Bronchial epithelial cell (primary cell): Measurements from ENCODE around the gene ALAD. TPM values are rescaled to one million over a fixed set of nuclear protein-coding genes. Genes with fewer than 3 reads are reported as not detected.
"Not testable (repeated sequence)": the region's sequence is repeated elsewhere in the genome, so short reads cannot be mapped to it uniquely, and the experiment has no call there.

ENCODE experiments used
- DNase-seq: peaks from one replicate; pipeline ENCODE4 v3.0.0-alpha.2; 2010; ENCODE audit warnings: low read depth
- FAIRE-seq: peaks from 2 replicates; lab custom pipeline; 2011; peaks lifted over from hg19 to GRCh38; lab: Jason Lieb, UNC
- H3K27me3 ChIP-seq: 2 replicates; pipeline ENCODE4 v1.5.1; 2011; ENCODE audit warnings: low read length; ENCODE audit not compliant: control insufficient read depth, insufficient read depth
- H3K36me3 ChIP-seq: 2 replicates; pipeline ENCODE4 v1.5.1; 2011; ENCODE audit warnings: low read length; ENCODE audit not compliant: control insufficient read depth, insufficient read depth
- H3K4me3 ChIP-seq: 2 replicates; pipeline ENCODE4 v1.5.1; 2011; ENCODE audit warnings: mild to moderate bottlenecking, low read depth, low read length, control low read depth
- CTCF ChIP-seq: IDR thresholded peaks from 2 replicates; pipeline ENCODE4 v1.5.1; 2011; ENCODE audit warnings: mild to moderate bottlenecking, moderate library complexity, low read length, control low read depth, inconsistent platforms; ENCODE audit not compliant: insufficient read depth, severe bottlenecking
- total RNA-seq: library from RNA; depleted of rRNA; stranded (reverse); fragments of >200 nt; gene quantifications from 2 replicates; pipeline ENCODE4 v1.2.1, GENCODE V29; 2014

The ALAD gene
- total RNA-seq, 1 donor from 2014 or later = 3.2 TPM

DNA sequence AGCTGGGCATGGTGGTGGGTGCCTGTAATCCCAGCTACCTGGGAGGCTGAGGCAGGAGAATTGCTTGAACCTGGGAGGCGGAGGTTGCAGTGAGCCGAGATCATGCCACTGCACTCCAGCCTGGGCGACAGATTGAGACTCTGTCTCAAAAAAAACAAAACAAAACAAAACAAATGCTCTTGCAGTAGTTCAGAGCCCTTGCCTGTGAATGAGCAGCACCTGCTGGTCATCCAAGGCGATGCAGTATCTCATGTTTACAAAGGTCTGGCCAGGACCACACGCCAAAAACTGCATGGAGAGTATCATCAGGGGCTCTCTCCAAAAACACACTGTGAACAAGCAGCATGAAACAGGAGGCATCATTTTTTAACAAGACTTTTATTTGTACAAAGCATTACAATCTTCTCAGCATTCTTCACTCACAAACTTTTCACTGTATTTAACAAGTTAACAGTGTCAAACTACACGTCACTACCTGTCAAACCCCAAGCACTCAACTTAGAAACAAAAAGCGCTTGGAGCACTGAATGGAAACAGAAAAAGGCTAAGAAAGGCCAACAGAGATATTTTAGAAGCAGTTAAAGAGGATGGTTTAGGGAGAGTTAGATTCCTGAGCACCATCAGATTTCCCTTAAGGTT, 5.9 kb upstream of the ALAD start:
- H3K27me3 ChIP-seq, H3K4me3 ChIP-seq, H3K36me3 ChIP-seq, FAIRE-seq: not testable (repeated sequence)
- peak; percentile 86 for TF ChIP-seq CTCF
- peak; percentile 64 for DNase-seq

DNA sequence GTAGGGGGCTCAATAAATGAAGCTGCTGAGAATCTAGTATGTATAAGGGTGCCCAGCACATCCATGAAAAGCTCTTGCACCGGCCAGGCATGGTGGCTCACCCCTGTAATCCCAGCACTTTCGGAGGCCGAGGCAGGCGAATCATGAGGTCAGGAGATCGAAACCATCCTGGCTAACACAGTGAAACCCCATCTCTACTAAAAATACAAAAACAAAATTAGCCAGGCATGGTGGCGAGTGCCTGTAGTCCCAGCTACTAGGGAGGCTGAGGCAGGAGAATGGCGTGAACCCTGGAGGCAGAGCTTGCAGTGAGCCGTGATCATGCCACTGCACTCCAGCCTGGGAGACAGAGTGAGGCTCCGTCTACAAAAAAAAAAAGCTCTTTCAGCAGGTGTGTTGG, 5.3 kb upstream of the ALAD start:
- DNase-seq, H3K36me3 ChIP-seq, FAIRE-seq, H3K4me3 ChIP-seq, H3K27me3 ChIP-seq: not testable (repeated sequence)

- Histone ChIP-seq H3K27me3 (no peaks in the 10 kb centered on the region), H3K36me3 (peaks cover 7% of the 10 kb centered on the region), H3K4me3 (no peak overlapping the region)
- no peak for DNase-seq
- TF ChIP-seq CTCF = no peak
- FAIRE-seq = no peak
These were observed 2.6 kb upstream of the ALAD start for GRCh38 chr9:113403646-113404045.

- DNase-seq = no peak
- Histone ChIP-seq H3K27me3 (no peaks in the 10 kb centered on the region), H3K36me3 (no peaks in the 10 kb centered on the region), H3K4me3 (no peak overlapping the region)
- TF ChIP-seq CTCF = no peak
- FAIRE-seq = no peak
These were observed 1.4 kb downstream of the ALAD start for GRCh38 chr9:113399646-113400200.

DNA sequence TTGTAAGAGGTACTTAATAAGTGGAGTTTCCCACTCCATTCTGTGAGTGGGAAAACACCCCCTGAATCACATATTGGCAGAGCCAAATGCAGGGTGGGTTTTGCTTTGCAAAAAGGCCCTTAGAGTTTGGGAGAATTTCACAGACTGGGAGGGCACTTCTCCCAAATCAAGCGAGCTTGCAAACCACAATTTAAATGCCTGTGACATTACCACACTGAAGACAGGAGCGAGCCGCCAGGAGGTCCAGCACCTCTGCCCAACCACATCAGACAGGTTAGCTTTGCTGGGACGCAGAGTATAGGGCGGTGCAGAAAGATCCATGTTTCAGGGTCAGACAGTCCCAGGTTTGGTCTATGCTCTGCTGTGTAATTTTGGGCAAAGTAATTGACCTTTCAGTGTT, 2.3 kb downstream of the ALAD start:
- no peak for DNase-seq
- no peak for FAIRE-seq
- TF ChIP-seq CTCF = no peak

DNA sequence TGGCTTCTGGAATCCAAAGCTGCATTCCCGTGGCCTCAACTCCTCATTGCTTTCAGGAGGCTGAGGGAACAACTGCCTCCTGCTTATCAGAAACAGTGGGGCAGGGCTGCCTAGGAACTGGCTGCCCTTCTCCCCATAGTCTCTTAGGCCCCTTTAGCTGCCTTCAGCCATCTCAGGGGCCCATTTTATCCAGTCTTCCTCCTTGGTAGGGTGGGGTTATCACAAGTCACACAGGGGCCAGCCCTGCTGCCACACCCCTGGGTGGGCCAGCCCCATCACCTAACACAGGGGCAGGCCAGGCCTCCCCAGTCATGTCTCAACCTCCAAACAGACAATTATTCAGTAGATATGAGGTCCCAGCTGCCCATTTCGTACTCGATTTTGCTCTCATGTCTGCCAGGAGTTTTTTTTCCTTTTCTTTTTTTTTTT, 3.9 kb downstream of the ALAD start:
- no peak for TF ChIP-seq CTCF
- Histone ChIP-seq H3K4me3 (no peak overlapping the region), H3K27me3 (no peaks in the 10 kb centered on the region), H3K36me3 (no peaks in the 10 kb centered on the region)
- no peak for FAIRE-seq
- DNase-seq = no peak

More for the DNA sequence above, 2.3 kb downstream of the ALAD start:
- no peak overlapping the region for H3K4me3 ChIP-seq
- H3K36me3 ChIP-seq = no peaks in the 10 kb centered on the region
- H3K27me3 ChIP-seq = no peaks in the 10 kb centered on the region
